Left kidney (tissue), 2 donors: ENCODE measurements around the gene MS4A18. TPM values are rescaled to one million over a fixed set of nuclear protein-coding genes. Genes with fewer than 3 reads are reported as not detected.

Experiments used
- DNase-seq: peaks from one replicate; pipeline ENCODE4 v3.0.0-alpha.2; 2013
- polyA plus RNA-seq: library from polyadenylated mRNA; unstranded; fragments of 120-200 nt; gene quantifications from one replicate; pipeline ENCODE4 v1.2.1, GENCODE V29; 2013; ENCODE audit not compliant: insufficient read length

Gene MS4A18
- polyA plus RNA-seq, 1 donor: not detected

DNA sequence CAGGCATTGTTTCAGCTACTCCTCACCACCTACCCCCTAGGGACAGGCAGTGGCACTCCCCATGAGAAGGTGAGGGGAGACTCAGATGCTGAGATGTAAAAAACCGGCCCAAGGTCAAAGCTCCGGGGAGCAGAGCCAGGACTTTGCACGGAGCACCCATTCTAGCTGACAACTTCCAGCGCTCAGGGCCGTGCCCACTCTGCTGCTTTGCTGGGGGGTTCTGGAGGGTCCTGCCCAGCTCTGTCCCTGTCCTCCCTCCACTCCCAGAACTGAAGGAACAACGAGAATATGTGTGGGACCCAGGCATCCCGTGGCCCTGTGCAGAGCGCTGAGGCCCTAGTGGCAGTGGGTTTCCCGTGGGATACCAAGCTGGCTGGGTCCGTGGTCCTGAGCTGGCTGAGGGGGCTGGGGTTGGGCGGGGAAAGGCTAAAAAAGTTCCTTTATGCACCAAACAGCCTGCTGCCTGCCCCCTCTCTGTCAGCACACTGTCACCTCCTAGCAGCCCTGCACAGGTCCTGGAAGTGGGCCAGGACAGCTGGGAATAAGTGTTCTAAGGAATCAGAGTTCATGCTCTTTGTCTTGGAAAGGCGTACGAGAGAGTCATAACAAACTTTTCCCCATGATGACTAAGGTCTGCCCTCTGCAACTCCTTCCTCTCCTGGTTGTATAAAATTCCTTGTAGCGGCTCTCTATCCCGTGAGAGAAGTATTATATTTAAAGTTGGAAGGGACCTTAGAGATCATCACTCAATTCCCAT lies 62.5 kb downstream of the MS4A18 start:
- peak; percentile 14 for DNase-seq

DNA sequence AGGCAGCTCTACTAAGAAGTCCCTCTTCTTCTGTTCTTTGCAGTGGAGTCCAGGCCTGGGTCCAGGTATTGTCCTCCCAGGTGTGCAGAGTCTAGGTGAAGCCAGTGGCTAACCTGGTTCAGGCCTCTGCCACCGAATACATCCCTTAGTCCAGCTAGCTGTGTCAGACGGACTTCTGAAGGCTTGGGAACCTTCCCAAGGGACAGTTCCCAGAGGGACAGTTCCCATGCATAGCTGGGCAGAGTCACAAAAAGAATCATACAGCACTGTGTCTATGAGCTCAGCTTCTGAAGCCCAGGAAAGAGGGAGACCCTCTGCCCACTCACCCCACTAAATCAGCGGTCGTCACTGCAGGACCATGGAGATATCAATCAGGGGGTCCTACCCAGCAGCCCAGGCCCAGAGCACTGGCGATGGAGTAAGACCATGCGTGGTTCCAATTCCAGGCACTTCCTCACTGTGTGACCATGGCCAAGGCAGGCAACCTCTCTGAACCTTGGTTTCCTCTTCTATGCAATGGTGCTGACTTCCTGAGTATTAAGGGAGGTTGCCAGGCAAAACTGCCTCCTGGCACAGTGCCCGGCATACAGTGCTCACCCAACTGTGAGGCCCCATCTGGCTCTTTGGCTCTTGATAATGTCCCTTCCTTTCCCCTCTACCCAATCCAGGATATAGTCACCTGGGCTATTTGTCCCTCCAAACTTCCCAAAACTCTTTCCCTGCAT lies 64.0 kb downstream of the MS4A18 start:
- DNase-seq: no peak

DNA sequence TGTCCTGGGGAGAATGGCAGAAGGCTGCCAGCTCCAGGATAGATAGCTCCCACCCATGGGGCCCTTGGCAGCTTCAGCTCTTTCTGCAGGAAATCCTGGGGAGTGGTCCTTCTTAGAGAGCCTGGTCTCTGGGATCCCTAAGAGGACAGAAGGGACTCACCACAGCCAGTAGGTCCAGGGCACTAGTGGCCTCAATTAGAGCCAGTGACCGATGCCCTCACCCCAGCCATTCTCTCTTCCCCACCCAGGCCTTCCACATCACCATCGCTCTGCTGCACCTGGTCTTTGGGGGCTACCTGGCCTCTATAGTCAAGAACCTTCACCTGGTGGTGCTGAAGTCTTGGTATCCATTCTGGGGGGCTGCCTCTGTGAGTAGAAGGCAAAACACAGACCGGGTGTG lies 66.2 kb downstream of the MS4A18 start:
- DNase-seq: no peak

DNA sequence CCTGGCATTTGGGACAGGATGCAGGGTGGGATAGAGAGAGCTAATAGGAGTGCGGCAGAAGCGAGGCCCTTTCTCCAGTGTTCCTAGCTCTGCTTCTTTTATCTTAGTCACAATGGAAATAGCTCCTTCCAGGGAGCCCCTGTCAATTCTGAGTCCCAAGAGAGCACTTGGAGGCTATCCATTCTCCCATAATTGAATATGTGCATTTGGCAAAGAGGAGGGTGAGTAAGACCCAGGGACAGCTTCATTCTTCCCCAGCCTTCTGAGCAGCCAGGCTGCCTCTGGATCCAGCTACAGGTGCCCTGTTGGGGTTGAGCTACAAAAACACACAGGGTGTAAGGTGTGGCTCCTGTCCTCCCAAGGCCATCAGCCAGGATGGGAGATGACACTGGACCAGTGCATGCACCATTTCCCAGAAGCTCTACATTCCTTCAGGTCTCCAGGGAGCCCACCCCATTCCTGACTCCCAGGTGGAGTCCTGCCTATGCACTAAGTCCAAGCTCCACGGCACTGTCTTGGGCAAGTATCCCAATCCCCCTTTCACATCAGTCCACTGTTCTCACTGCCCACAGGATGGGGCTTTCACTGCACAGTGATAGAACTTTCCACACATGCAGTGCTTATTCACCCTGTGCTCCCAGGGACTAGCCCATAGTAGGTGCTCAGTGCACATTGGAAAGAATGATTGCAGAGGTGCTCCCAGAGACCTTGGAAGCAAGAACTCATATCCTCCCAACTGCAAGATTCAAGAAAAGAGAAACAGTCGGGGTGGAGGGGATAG lies 66.8 kb downstream of the MS4A18 start:
- DNase-seq: no peak

DNA sequence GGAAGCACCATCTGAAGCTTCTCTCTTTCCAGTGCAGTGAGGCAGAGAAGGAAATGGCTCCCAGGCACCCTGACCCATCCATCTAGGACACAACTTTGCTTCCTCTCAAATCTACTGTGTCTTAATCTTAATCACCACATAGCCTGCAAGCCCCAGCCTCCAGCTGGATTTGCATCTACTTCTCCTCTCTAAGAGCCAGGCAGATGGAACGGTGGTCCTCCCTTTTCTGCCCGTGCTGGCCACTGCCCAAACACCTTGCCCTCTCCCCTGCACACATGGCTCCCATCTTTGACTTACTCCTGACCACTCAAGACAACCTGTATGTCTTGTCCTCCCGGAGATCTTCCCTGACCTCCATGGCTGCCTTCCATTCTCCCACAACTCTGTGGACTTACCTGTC lies 68.0 kb downstream of the MS4A18 start:
- DNase-seq: no peak

Other genes with a start within 250 kb of the MS4A18 start
- gene MS4A12, start 231.9 kb upstream of the MS4A18 start, polyA plus RNA-seq: not detected
- not detected for gene MS4A13, start 209.3 kb upstream of the MS4A18 start, polyA plus RNA-seq
- gene MS4A8, start 25.1 kb upstream of the MS4A18 start, polyA plus RNA-seq: 0.18 TPM
- not detected for gene MS4A15, start 32.1 kb downstream of the MS4A18 start, polyA plus RNA-seq
- 0.38 TPM for gene MS4A10, start 60.6 kb downstream of the MS4A18 start, polyA plus RNA-seq
- 15.6 TPM for gene CCDC86, start 117.4 kb downstream of the MS4A18 start, polyA plus RNA-seq
- gene PTGDR2, start 131.2 kb downstream of the MS4A18 start, polyA plus RNA-seq: 0.17 TPM
- gene ZP1, start 142.8 kb downstream of the MS4A18 start, polyA plus RNA-seq: 0.30 TPM
- 127 TPM for gene PRPF19, start 181.9 kb downstream of the MS4A18 start, polyA plus RNA-seq
- 76.0 TPM for gene TMEM109, start 189.4 kb downstream of the MS4A18 start, polyA plus RNA-seq
- 58.7 TPM for gene TMEM132A, start 199.7 kb downstream of the MS4A18 start, polyA plus RNA-seq
- 15.7 TPM for gene SLC15A3, start 227.5 kb downstream of the MS4A18 start, polyA plus RNA-seq
- gene CD6, start 247.0 kb downstream of the MS4A18 start, polyA plus RNA-seq: 1.5 TPM